HEK293 (cell line): ENCODE measurements around the gene RPS24.
A peak's percentile ranks its signal among the peaks of the same experiment; 100 is the strongest.

Source experiments
- CTCF ChIA-PET: fragments of 350-600 bp; formaldehyde crosslinking; extraction: SDS; loops from one replicate; lab custom pipeline; 2021; ENCODE audit warnings: antibody characterized with exemption; lab: Yijun Ruan, JAX
- POLR2A ChIA-PET: fragments of 300-600 bp; formaldehyde crosslinking; extraction: SDS; loops from one replicate; lab custom pipeline; 2020; ENCODE audit warnings: antibody characterized with exemption, inconsistent platforms; lab: Yijun Ruan, JAX
- H3K27ac ChIP-seq: fragments of 200-500 bp; sonication (Bioruptor generic); 2 replicates; pipeline ENCODE4 v1.5.1; 2014; ENCODE audit warnings: low read depth, low read length, control low read depth, inconsistent platforms; ENCODE audit errors: extremely low read depth
- H3K36me3 ChIP-seq, 2 experiments: fragments of 200-500 bp in 1 of 2; sonication (Bioruptor generic) in 1 of 2; 1 replicate in 1 of 2; 2 replicates in 1 of 2; pipeline ENCODE4 v1.5.1; 2014 to 2017; ENCODE audit warnings: inconsistent platforms in 2 of 2, low read length in 2 of 2; ENCODE audit not compliant: control insufficient read depth in 2 of 2, insufficient read depth in 1 of 2
- H3K4me1 ChIP-seq: fragments of 200-500 bp; sonication (Bioruptor generic); 2 replicates; pipeline ENCODE4 v1.5.1; 2014; ENCODE audit warnings: mild to moderate bottlenecking, low read length, inconsistent platforms; ENCODE audit not compliant: control insufficient read depth, insufficient read depth
- H3K4me3 ChIP-seq: 2 replicates; pipeline ENCODE4 v1.5.1; 2011; ENCODE audit warnings: low read depth, mild to moderate bottlenecking, control low read depth, low read length, moderate library complexity
- H3K9me3 ChIP-seq: fragments of 200-500 bp; sonication (Bioruptor generic); 2 replicates; pipeline ENCODE4 v1.5.1; 2014; ENCODE audit warnings: low read depth, low read length, inconsistent platforms; ENCODE audit not compliant: control insufficient read depth, insufficient read depth
- BCL11B ChIP-seq: fragments of 450-650 bp; formaldehyde crosslinking; IDR thresholded peaks from 2 replicates; pipeline ENCODE4 v1.5.1; 2016; ENCODE audit warnings: low read depth, missing biosample characterization, missing genetic modification characterization
- EGR2 ChIP-seq: fragments of 450-650 bp; formaldehyde crosslinking; IDR thresholded peaks from 2 replicates; pipeline ENCODE4 v1.5.1; 2016; ENCODE audit warnings: low read depth, missing biosample characterization, missing genetic modification characterization
- GLI2 ChIP-seq: fragments of 450-650 bp; formaldehyde crosslinking; IDR thresholded peaks from 2 replicates; pipeline ENCODE4; 2017; ENCODE audit warnings: missing biosample characterization, missing genetic modification characterization, low read depth, borderline replicate concordance
- SP7 ChIP-seq: fragments of 450-650 bp; formaldehyde crosslinking; IDR thresholded peaks from 2 replicates; pipeline ENCODE4 v1.5.1; 2016; ENCODE audit warnings: missing biosample characterization, missing genetic modification characterization
- ZBTB21 ChIP-seq: fragments of 450-650 bp; formaldehyde crosslinking; IDR thresholded peaks from 2 replicates; pipeline ENCODE4 v1.5.1; 2017; ENCODE audit warnings: missing biosample characterization, missing genetic modification characterization
- ZFP41 ChIP-seq: fragments of 450-650 bp; formaldehyde crosslinking; IDR thresholded peaks from 2 replicates; pipeline ENCODE4 v1.5.1; 2016; ENCODE audit warnings: missing biosample characterization, missing genetic modification characterization, borderline replicate concordance
- ZIC2 ChIP-seq: fragments of 450-650 bp; formaldehyde crosslinking; IDR thresholded peaks from 2 replicates; pipeline ENCODE4 v1.5.1; 2016; ENCODE audit warnings: missing biosample characterization, missing genetic modification characterization
- ZNF274 ChIP-seq, 2 experiments: fragments of 200-500 bp in 1 of 2; fragments of 450-650 bp in 1 of 2; sonication (Bioruptor generic) in 1 of 2; formaldehyde crosslinking in 1 of 2; IDR thresholded peaks; 2 replicates each; pipeline versions ENCODE4 v1.5.1 to v1.6.1; 2014 to 2016; ENCODE audit warnings: borderline replicate concordance in 1 of 2, inconsistent platforms in 1 of 2, low read length in 1 of 2, missing biosample characterization in 1 of 2, missing genetic modification characterization in 1 of 2
- ZNF555 ChIP-seq: fragments of 450-650 bp; formaldehyde crosslinking; conservative IDR thresholded peaks from 2 replicates; pipeline ENCODE4 v1.5.1; 2017; ENCODE audit warnings: missing biosample characterization, mild to moderate bottlenecking, missing genetic modification characterization, inconsistent platforms
- ZNF670 ChIP-seq: fragments of 450-650 bp; formaldehyde crosslinking; IDR thresholded peaks from 2 replicates; pipeline ENCODE4 v1.5.1; 2016; ENCODE audit warnings: missing biosample characterization, missing genetic modification characterization, low read depth
- TF ChIP-seq, protein P1 (sequence below): fragments of 450-650 bp; formaldehyde crosslinking; IDR thresholded peaks from 2 replicates; pipeline ENCODE4 v1.5.1; 2016; ENCODE audit warnings: missing biosample characterization, missing genetic modification characterization, borderline replicate concordance
- TF ChIP-seq, protein P2 (sequence below): fragments of 450-650 bp; formaldehyde crosslinking; IDR thresholded peaks from 2 replicates; pipeline ENCODE4 v1.5.1; 2016; ENCODE audit warnings: missing biosample characterization, missing genetic modification characterization
- TF ChIP-seq, protein P3 (sequence below): fragments of 450-650 bp; formaldehyde crosslinking; IDR thresholded peaks from 2 replicates; pipeline ENCODE4 v1.5.1; 2017; ENCODE audit warnings: missing biosample characterization, missing genetic modification characterization
- TF ChIP-seq, protein P4 (sequence below): fragments of 450-650 bp; formaldehyde crosslinking; IDR thresholded peaks from 2 replicates; pipeline ENCODE4 v1.5.1; 2016; ENCODE audit warnings: missing biosample characterization, missing genetic modification characterization
- TF ChIP-seq, protein P5 (sequence below): fragments of 450-650 bp; formaldehyde crosslinking; IDR thresholded peaks from 2 replicates; pipeline ENCODE4 v1.5.1; 2016; ENCODE audit warnings: missing biosample characterization, missing genetic modification characterization, low read depth
- TF ChIP-seq, protein P6 (sequence below): fragments of 450-650 bp; formaldehyde crosslinking; IDR thresholded peaks from 2 replicates; pipeline ENCODE4 v1.5.1; 2017; ENCODE audit warnings: missing biosample characterization, missing genetic modification characterization
- TF ChIP-seq, protein P7 (sequence below): fragments of 450-650 bp; formaldehyde crosslinking; IDR thresholded peaks from 2 replicates; pipeline ENCODE4 v1.5.0; 2017; ENCODE audit warnings: missing biosample characterization, missing genetic modification characterization, borderline replicate concordance

The RPS24 gene

DNA sequence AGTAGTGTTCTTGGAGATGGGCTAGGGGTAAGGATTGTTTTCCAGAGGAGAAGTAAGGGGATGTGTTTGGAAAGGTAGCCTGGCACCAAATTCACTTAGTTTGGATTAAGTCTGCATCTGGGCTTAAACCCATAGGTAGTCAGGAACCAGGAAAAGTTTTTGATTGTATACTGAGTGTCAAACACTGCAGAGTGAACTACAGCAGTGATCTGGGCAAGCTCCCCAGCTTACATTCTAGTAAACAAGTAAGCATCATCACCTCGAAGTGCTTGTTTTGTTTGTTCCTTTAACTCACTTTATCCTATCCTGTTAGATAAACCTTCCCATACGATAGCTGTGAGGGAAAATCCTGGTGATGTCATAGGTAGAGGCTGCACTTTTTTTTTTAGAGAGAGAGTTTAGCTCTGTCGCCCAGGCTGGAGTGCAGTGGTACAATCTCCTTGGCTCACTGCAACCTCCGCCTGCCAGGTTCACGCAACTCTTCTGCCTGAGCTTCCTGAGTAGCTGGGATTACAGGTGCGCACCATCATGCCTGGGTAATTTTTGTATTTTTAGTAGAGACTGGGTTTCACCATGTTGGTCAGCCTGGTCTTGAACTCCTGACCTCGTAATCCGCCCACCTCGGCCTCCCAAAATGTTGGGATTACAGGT is 2.4 kb downstream of the RPS24 start:
- ChIA-PET CTCF (interaction anchor here (0.8 to 1.4 kb wide), 4 partner anchors 11 to 1160 kb away, joined by 4 to 7 read pairs (median 4); no protein-coding TSS in a partner anchor), POLR2A (no interaction called here)
- H3K36me3 ChIP-seq, result peaks cover 32 to 70% of the 10 kb centered on the region in 2 experiments
- H3K4me1 ChIP-seq, result peaks cover 10% of the 10 kb centered on the region; the same call in 1 of the 2 replicates
- no peak overlapping the region for H3K4me3 ChIP-seq
- no peaks in the 10 kb centered on the region for H3K9me3 ChIP-seq
- H3K27ac ChIP-seq, result peak overlapping the region; percentile 1; the same call in 1 of the 2 replicates
- 0 out of 2 replicates have a peak, but pooled peaks have one; percentile 12 for TF ChIP-seq EGR2
- TF ChIP-seq ZBTB21, result peak; percentile 65
- 0 out of 2 replicates have a peak, but pooled peaks have one; percentile 11 for TF ChIP-seq SP7 (tag by site-specific recombination)
- TF ChIP-seq, protein P1, sequence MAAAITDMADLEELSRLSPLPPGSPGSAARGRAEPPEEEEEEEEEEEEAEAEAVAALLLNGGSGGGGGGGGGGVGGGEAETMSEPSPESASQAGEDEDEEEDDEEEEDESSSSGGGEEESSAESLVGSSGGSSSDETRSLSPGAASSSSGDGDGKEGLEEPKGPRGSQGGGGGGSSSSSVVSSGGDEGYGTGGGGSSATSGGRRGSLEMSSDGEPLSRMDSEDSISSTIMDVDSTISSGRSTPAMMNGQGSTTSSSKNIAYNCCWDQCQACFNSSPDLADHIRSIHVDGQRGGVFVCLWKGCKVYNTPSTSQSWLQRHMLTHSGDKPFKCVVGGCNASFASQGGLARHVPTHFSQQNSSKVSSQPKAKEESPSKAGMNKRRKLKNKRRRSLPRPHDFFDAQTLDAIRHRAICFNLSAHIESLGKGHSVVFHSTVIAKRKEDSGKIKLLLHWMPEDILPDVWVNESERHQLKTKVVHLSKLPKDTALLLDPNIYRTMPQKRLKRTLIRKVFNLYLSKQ (tag by site-specific recombination), result no peak
- TF ChIP-seq ZFP41 (tag by site-specific recombination), result no peak
- TF ChIP-seq, protein P2, sequence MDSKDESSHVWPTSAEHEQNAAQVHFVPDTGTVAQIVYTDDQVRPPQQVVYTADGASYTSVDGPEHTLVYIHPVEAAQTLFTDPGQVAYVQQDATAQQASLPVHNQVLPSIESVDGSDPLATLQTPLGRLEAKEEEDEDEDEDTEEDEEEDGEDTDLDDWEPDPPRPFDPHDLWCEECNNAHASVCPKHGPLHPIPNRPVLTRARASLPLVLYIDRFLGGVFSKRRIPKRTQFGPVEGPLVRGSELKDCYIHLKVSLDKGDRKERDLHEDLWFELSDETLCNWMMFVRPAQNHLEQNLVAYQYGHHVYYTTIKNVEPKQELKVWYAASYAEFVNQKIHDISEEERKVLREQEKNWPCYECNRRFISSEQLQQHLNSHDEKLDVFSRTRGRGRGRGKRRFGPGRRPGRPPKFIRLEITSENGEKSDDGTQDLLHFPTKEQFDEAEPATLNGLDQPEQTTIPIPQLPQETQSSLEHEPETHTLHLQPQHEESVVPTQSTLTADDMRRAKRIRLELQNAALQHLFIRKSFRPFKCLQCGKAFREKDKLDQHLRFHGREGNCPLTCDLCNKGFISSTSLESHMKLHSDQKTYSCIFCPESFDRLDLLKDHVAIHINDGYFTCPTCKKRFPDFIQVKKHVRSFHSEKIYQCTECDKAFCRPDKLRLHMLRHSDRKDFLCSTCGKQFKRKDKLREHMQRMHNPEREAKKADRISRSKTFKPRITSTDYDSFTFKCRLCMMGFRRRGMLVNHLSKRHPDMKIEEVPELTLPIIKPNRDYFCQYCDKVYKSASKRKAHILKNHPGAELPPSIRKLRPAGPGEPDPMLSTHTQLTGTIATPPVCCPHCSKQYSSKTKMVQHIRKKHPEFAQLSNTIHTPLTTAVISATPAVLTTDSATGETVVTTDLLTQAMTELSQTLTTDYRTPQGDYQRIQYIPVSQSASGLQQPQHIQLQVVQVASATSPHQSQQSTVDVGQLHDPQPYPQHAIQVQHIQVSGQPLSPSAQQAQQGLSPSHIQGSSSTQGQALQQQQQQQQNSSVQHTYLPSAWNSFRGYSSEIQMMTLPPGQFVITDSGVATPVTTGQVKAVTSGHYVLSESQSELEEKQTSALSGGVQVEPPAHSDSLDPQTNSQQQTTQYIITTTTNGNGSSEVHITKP, result peak; percentile 72
- TF ChIP-seq, protein P3, sequence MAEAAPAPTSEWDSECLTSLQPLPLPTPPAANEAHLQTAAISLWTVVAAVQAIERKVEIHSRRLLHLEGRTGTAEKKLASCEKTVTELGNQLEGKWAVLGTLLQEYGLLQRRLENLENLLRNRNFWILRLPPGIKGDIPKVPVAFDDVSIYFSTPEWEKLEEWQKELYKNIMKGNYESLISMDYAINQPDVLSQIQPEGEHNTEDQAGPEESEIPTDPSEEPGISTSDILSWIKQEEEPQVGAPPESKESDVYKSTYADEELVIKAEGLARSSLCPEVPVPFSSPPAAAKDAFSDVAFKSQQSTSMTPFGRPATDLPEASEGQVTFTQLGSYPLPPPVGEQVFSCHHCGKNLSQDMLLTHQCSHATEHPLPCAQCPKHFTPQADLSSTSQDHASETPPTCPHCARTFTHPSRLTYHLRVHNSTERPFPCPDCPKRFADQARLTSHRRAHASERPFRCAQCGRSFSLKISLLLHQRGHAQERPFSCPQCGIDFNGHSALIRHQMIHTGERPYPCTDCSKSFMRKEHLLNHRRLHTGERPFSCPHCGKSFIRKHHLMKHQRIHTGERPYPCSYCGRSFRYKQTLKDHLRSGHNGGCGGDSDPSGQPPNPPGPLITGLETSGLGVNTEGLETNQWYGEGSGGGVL, result no peak
- TF ChIP-seq GLI2 (tag by site-specific recombination), result no peak
- no peak for TF ChIP-seq BCL11B (tag by site-specific recombination)
- no peak for TF ChIP-seq ZNF555 (tag by site-specific recombination)
- no peak for TF ChIP-seq ZNF670
- TF ChIP-seq, protein P4, sequence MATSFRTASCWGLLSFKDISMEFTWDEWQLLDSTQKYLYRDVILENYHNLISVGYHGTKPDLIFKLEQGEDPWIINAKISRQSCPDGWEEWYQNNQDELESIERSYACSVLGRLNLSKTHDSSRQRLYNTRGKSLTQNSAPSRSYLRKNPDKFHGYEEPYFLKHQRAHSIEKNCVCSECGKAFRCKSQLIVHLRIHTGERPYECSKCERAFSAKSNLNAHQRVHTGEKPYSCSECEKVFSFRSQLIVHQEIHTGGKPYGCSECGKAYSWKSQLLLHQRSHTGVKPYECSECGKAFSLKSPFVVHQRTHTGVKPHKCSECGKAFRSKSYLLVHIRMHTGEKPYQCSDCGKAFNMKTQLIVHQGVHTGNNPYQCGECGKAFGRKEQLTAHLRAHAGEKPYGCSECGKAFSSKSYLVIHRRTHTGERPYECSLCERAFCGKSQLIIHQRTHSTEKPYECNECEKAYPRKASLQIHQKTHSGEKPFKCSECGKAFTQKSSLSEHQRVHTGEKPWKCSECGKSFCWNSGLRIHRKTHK (tag by site-specific recombination), result no peak
- no peak for TF ChIP-seq ZNF274 (IDR thresholded peaks at IDR 0.05; ENCODE audit: low read length)
- no peak for TF ChIP-seq ZNF274 (tag by site-specific recombination; IDR thresholded peaks at IDR 0.05; ENCODE audit: borderline replicate concordance)
- TF ChIP-seq, protein P5, sequence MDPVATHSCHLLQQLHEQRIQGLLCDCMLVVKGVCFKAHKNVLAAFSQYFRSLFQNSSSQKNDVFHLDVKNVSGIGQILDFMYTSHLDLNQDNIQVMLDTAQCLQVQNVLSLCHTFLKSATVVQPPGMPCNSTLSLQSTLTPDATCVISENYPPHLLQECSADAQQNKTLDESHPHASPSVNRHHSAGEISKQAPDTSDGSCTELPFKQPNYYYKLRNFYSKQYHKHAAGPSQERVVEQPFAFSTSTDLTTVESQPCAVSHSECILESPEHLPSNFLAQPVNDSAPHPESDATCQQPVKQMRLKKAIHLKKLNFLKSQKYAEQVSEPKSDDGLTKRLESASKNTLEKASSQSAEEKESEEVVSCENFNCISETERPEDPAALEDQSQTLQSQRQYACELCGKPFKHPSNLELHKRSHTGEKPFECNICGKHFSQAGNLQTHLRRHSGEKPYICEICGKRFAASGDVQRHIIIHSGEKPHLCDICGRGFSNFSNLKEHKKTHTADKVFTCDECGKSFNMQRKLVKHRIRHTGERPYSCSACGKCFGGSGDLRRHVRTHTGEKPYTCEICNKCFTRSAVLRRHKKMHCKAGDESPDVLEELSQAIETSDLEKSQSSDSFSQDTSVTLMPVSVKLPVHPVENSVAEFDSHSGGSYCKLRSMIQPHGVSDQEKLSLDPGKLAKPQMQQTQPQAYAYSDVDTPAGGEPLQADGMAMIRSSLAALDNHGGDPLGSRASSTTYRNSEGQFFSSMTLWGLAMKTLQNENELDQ (tag by site-specific recombination), result no peak
- no peak for TF ChIP-seq ZIC2 (tag by site-specific recombination)
- TF ChIP-seq, protein P6, sequence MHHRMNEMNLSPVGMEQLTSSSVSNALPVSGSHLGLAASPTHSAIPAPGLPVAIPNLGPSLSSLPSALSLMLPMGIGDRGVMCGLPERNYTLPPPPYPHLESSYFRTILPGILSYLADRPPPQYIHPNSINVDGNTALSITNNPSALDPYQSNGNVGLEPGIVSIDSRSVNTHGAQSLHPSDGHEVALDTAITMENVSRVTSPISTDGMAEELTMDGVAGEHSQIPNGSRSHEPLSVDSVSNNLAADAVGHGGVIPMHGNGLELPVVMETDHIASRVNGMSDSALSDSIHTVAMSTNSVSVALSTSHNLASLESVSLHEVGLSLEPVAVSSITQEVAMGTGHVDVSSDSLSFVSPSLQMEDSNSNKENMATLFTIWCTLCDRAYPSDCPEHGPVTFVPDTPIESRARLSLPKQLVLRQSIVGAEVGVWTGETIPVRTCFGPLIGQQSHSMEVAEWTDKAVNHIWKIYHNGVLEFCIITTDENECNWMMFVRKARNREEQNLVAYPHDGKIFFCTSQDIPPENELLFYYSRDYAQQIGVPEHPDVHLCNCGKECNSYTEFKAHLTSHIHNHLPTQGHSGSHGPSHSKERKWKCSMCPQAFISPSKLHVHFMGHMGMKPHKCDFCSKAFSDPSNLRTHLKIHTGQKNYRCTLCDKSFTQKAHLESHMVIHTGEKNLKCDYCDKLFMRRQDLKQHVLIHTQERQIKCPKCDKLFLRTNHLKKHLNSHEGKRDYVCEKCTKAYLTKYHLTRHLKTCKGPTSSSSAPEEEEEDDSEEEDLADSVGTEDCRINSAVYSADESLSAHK, result no peak
- TF ChIP-seq, protein P7, sequence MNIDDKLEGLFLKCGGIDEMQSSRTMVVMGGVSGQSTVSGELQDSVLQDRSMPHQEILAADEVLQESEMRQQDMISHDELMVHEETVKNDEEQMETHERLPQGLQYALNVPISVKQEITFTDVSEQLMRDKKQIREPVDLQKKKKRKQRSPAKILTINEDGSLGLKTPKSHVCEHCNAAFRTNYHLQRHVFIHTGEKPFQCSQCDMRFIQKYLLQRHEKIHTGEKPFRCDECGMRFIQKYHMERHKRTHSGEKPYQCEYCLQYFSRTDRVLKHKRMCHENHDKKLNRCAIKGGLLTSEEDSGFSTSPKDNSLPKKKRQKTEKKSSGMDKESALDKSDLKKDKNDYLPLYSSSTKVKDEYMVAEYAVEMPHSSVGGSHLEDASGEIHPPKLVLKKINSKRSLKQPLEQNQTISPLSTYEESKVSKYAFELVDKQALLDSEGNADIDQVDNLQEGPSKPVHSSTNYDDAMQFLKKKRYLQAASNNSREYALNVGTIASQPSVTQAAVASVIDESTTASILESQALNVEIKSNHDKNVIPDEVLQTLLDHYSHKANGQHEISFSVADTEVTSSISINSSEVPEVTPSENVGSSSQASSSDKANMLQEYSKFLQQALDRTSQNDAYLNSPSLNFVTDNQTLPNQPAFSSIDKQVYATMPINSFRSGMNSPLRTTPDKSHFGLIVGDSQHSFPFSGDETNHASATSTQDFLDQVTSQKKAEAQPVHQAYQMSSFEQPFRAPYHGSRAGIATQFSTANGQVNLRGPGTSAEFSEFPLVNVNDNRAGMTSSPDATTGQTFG (tag by site-specific recombination), result no peak
